Measurements from ENCODE around the gene TMEM229B. TPM values are rescaled to one million over a fixed set of nuclear protein-coding genes. Genes with fewer than 3 reads are reported as not detected.

The TMEM229B gene
- total RNA-seq, 4 donors from 2014 or later: 1.5 to 3.3 (median 1.8) TPM

- TF ChIP-seq, protein P1, sequence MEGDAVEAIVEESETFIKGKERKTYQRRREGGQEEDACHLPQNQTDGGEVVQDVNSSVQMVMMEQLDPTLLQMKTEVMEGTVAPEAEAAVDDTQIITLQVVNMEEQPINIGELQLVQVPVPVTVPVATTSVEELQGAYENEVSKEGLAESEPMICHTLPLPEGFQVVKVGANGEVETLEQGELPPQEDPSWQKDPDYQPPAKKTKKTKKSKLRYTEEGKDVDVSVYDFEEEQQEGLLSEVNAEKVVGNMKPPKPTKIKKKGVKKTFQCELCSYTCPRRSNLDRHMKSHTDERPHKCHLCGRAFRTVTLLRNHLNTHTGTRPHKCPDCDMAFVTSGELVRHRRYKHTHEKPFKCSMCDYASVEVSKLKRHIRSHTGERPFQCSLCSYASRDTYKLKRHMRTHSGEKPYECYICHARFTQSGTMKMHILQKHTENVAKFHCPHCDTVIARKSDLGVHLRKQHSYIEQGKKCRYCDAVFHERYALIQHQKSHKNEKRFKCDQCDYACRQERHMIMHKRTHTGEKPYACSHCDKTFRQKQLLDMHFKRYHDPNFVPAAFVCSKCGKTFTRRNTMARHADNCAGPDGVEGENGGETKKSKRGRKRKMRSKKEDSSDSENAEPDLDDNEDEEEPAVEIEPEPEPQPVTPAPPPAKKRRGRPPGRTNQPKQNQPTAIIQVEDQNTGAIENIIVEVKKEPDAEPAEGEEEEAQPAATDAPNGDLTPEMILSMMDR (IDR thresholded peaks at IDR 0.05): no peak
- TF ChIP-seq POLR2AphosphoS5 (IDR thresholded peaks at IDR 0.05) (no peak), EP300 (IDR thresholded peaks at IDR 0.05) (no peak), POLR2A (IDR thresholded peaks at IDR 0.05) (no peak)
- 100% methylated on average over 1 of the region's 1 CpG for WGBS
- no peaks in the 10 kb centered on the region for H3K27me3 ChIP-seq
Observed at GRCh38 chr14:67461996-67462395, 26.5 kb downstream of the TMEM229B start.

DNA sequence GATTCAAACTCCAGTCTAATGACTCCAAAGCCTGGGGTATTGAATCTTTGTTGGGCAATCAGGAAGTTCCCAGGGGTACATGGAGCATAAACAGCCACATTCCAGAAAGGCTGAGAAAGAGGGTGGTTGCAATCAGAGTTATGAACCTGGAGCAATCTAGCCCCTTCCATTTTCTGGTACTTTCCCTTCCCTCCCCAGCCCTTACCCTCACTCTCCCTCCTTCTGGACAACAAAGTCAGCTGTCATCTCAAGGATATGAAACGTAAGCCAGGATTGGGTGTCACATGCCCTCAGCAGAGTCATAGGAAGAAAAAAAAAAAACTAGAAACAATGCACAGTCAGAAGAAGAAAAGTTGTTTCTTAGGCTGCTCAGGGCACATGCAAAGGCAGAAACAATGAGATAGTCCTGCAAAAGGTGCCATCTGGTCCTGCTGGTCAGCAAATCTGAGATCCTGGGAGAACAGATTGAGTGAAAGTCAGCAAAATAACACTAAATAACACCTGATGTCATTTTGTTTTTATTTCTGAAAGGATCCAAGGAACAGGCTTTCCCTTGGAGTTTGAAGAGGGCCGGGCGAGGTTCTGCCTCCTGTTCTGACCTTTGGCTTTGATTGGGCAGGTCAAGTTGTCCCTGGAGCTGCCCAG is 27.1 kb downstream of the TMEM229B start:
- no peaks in the 10 kb centered on the region for H3K27me3 ChIP-seq
- TF ChIP-seq EP300 (IDR thresholded peaks at IDR 0.05) (no peak), POLR2AphosphoS5 (IDR thresholded peaks at IDR 0.05) (no peak), POLR2A (IDR thresholded peaks at IDR 0.05) (no peak)
- TF ChIP-seq, protein P1 (IDR thresholded peaks at IDR 0.05): no peak
- no peaks in the 10 kb centered on the region for H3K36me3 ChIP-seq
- H3K4me1 ChIP-seq: no peaks in the 10 kb centered on the region
- DNase-seq (ENCODE audit: low spot score in 2 of 2): no peak
- WGBS: 64% methylated on average over 3 of the region's 3 CpGs
- no peak overlapping the region for H3K4me3 ChIP-seq
- no peak overlapping the region for H3K27ac ChIP-seq
- H3K9me3 ChIP-seq: no peaks in the 10 kb centered on the region

More at GRCh38 chr14:67461996-67462395, 26.5 kb downstream of the TMEM229B start:
- no peaks in the 10 kb centered on the region for H3K36me3 ChIP-seq
- H3K9me3 ChIP-seq: no peaks in the 10 kb centered on the region
- H3K27ac ChIP-seq: no peak overlapping the region
- no peaks in the 10 kb centered on the region for H3K4me1 ChIP-seq
- DNase-seq (ENCODE audit: low spot score in 2 of 2): no peak
- H3K4me3 ChIP-seq: no peak overlapping the region

DNA sequence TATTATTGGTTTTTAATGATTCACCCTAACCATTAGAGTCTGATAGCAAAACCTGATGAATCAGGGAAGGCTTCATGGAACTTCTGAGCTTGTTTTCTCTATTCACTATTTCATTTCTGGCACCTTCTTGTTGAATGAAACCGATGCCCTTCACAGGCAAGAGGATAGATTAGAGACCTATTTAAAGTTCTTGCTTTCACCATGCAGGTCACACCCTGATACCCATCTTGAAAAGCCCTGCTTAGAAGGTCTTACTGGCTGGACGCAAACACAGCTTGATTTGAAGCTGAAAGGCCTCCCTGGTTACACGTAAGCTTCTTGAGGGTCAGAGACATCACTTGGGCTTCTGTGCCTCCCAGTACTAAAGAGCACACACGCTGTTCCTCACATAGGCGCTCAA is 29.2 kb downstream of the TMEM229B start:
- no peak for DNase-seq (ENCODE audit: low spot score in 2 of 2)
- Histone ChIP-seq H3K27me3 (no peaks in the 10 kb centered on the region), H3K4me1 (no peaks in the 10 kb centered on the region), H3K9me3 (no peaks in the 10 kb centered on the region), H3K4me3 (no peak overlapping the region), H3K27ac (no peak overlapping the region), H3K36me3 (no peaks in the 10 kb centered on the region)
- TF ChIP-seq POLR2A (IDR thresholded peaks at IDR 0.05) (no peak), POLR2AphosphoS5 (IDR thresholded peaks at IDR 0.05) (no peak), EP300 (IDR thresholded peaks at IDR 0.05) (no peak)
- TF ChIP-seq, protein P1 (IDR thresholded peaks at IDR 0.05): no peak
- WGBS: 91% methylated on average over 5 of the region's 5 CpGs

DNA sequence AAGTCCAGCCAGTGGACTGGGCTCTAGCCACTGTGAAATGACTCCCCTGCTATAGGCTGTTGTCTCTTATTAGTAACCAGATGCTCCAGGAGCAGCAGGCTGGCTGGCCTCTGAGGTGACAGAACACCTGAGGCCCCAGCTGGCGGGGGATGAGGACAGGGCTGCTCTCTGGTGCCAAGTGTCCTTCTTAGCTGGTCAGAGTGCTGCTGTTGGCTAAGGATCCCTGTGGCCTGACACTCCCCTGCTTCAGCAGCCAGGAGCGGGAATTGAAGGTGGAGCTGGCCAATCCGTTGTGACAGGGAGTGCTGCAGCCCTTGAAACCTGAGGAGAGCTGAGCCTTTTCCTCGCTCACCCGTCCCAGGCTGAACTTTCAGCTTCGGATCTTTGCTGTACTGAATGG is 30.7 kb downstream of the TMEM229B start:
- Histone ChIP-seq H3K27ac (no peak overlapping the region), H3K4me1 (no peaks in the 10 kb centered on the region), H3K27me3 (no peaks in the 10 kb centered on the region), H3K36me3 (no peaks in the 10 kb centered on the region), H3K9me3 (no peaks in the 10 kb centered on the region), H3K4me3 (no peak overlapping the region)
- TF ChIP-seq POLR2A (IDR thresholded peaks at IDR 0.05): no peak
- TF ChIP-seq, protein P1 (IDR thresholded peaks at IDR 0.05): no peak
- DNase-seq (ENCODE audit: low spot score in 2 of 2): no peak
- 51% methylated on average over 3 of the region's 6 CpGs for WGBS

- TF ChIP-seq POLR2AphosphoS5 (IDR thresholded peaks at IDR 0.05) (no peak), EP300 (IDR thresholded peaks at IDR 0.05) (no peak), POLR2A (IDR thresholded peaks at IDR 0.05) (no peak)
- TF ChIP-seq, protein P1 (IDR thresholded peaks at IDR 0.05): no peak
- Histone ChIP-seq H3K4me3 (no peak overlapping the region), H3K9me3 (no peaks in the 10 kb centered on the region), H3K27me3 (no peaks in the 10 kb centered on the region), H3K27ac (no peak overlapping the region), H3K36me3 (no peaks in the 10 kb centered on the region), H3K4me1 (no peaks in the 10 kb centered on the region)
- no peak for DNase-seq (ENCODE audit: low spot score in 2 of 2)
- WGBS: 89% methylated on average over 5 of the region's 5 CpGs
Observed at GRCh38 chr14:67456732-67457131, 31.8 kb downstream of the TMEM229B start.

Data from suprapubic skin (tissue), 4 donors.